GM12878 (cell line): ENCODE measurements around the gene CIAO2B. TPM values are rescaled to one million over a fixed set of nuclear protein-coding genes. Genes with fewer than 3 reads are reported as not detected.
A peak's percentile ranks its signal among the peaks of the same experiment; 100 is the strongest.

Experiments used
- ATAC-seq: fragments of 200-7000 bp; cut with Tn5 transposase; 3 replicates; pipeline ENCODE4 v1.9.1; 2020; ENCODE audit warnings: mild to moderate bottlenecking, moderate library complexity
- BruUV-seq: library from RNA; stranded (reverse); fragments of 400-500 nt; replicated peaks from 2 replicates; lab custom pipeline; 2021; lab: Mats Ljungman, UMichigan
- CTCF ChIA-PET: fragments of 300-600 bp; sonication (Branson Sonifier 250); formaldehyde crosslinking; extraction: SDS; loops from one replicate; lab custom pipeline; 2021; ENCODE audit warnings: inconsistent platforms; lab: Yijun Ruan, JAX
- POLR2A ChIA-PET: fragments of 350-600 bp; formaldehyde crosslinking; extraction: SDS; loops from one replicate; lab custom pipeline; 2021; ENCODE audit warnings: inconsistent platforms; lab: Charles Lee
- RAD21 ChIA-PET: fragments of 300-600 bp; sonication (Branson Sonifier 250); formaldehyde crosslinking; loops from one replicate; lab custom pipeline; 2023; ENCODE audit warnings: antibody characterized with exemption; ENCODE audit not compliant: unreplicated experiment; lab: Charles Lee
- SMC1A ChIA-PET: fragments of 300-600 bp; sonication (Branson Sonifier 250); formaldehyde crosslinking; loops from one replicate; lab custom pipeline; 2023; ENCODE audit not compliant: unreplicated experiment, uncharacterized antibody; lab: Charles Lee
- DNase-seq: peaks from one replicate; pipeline ENCODE4 v3.0.0-alpha.2; 2011; ENCODE audit warnings: low read depth, low spot score
- FAIRE-seq: peaks from 3 replicates; lab custom pipeline; 2011; peaks lifted over from hg19 to GRCh38; lab: Jason Lieb, UNC
- H2AFZ ChIP-seq: 2 replicates; pipeline ENCODE4 v1.6.0; 2011; ENCODE audit warnings: low read depth, low read length, control low read depth; ENCODE audit not compliant: control insufficient read depth
- H3K27ac ChIP-seq: 2 replicates; pipeline ENCODE4 v1.5.1; 2011; ENCODE audit warnings: control low read depth; ENCODE audit not compliant: control insufficient read depth, insufficient read depth
- H3K27me3 ChIP-seq, 2 experiments: replicated peaks in 1 of 2; 2 replicates each; pipeline versions ENCODE4 v1.6.0 to v1.6.1; 2011; ENCODE audit warnings: low read length in 1 of 2; ENCODE audit not compliant: control insufficient read depth in 2 of 2, insufficient read depth in 2 of 2
- H3K36me3 ChIP-seq, 2 experiments: 2 replicates each; pipeline ENCODE4 v1.5.1; 2011; ENCODE audit warnings: low read length in 1 of 2; ENCODE audit not compliant: control insufficient read depth in 2 of 2, insufficient read depth in 2 of 2
- H3K4me1 ChIP-seq: 2 replicates; pipeline ENCODE4 v1.6.1; 2011; ENCODE audit warnings: mild to moderate bottlenecking, low read length, moderate library complexity, mixed read lengths; ENCODE audit not compliant: control insufficient read depth, insufficient read depth
- H3K4me2 ChIP-seq: 2 replicates; pipeline ENCODE4 v1.6.0; 2011; ENCODE audit warnings: control low read depth; ENCODE audit not compliant: control insufficient read depth, insufficient read depth
- H3K4me3 ChIP-seq: fragments of 200-600 bp; sonication (generic); 2 replicates; pipeline ENCODE4 v1.5.1; 2016
- H3K79me2 ChIP-seq: 2 replicates; pipeline ENCODE4 v1.6.0; 2011; ENCODE audit warnings: low read length; ENCODE audit not compliant: control insufficient read depth, insufficient read depth
- H3K9ac ChIP-seq: 2 replicates; pipeline ENCODE4 v1.8.0; 2011; ENCODE audit warnings: low read length, control low read depth, mixed read lengths; ENCODE audit not compliant: control insufficient read depth, insufficient read depth
- H3K9me3 ChIP-seq: replicated peaks from 3 replicates; pipeline ENCODE4 v1.5.1; 2011; ENCODE audit warnings: mild to moderate bottlenecking, low read length; ENCODE audit not compliant: control insufficient read depth, insufficient read depth
- H4K20me1 ChIP-seq: 2 replicates; pipeline ENCODE4 v1.6.0; 2011; ENCODE audit not compliant: control insufficient read depth, insufficient read depth
- ATF3 ChIP-seq: IDR thresholded peaks from 2 replicates; pipeline ENCODE4 v1.6.1; 2011; ENCODE audit warnings: low read depth, mild to moderate bottlenecking, low read length, moderate library complexity, borderline replicate concordance; ENCODE audit errors: extremely low read depth
- ATF7 ChIP-seq: fragments of 450-650 bp; IDR thresholded peaks from 2 replicates; pipeline ENCODE4 v1.6.1; 2016; ENCODE audit warnings: low read depth, mild to moderate bottlenecking
- FOXM1 ChIP-seq: IDR thresholded peaks from 2 replicates; pipeline ENCODE4 v1.6.1; 2012; ENCODE audit warnings: low read depth, mild to moderate bottlenecking, inconsistent platforms, low read length, moderate library complexity
- HDGF ChIP-seq: fragments of 450-650 bp; IDR thresholded peaks from 2 replicates; pipeline ENCODE4 v1.6.1; 2016; ENCODE audit warnings: antibody characterized with exemption
- IKZF1 ChIP-seq: fragments of 450-650 bp; conservative IDR thresholded peaks from 2 replicates; pipeline ENCODE4 v1.6.1; 2017; ENCODE audit warnings: antibody characterized with exemption, mild to moderate bottlenecking
- JUNB ChIP-seq: IDR thresholded peaks from 2 replicates; pipeline ENCODE4 v1.6.1; 2016; ENCODE audit warnings: antibody characterized with exemption, mild to moderate bottlenecking
- KDM1A ChIP-seq: fragments of 200-600 bp; sonication (generic); IDR thresholded peaks from 2 replicates; pipeline ENCODE4 v1.6.1; 2016; ENCODE audit warnings: borderline replicate concordance
- MXI1 ChIP-seq: fragments of 150-350 bp; IDR thresholded peaks from 2 replicates; pipeline ENCODE4 v1.6.1; 2011; ENCODE audit warnings: low read depth, mild to moderate bottlenecking, inconsistent platforms, low read length, improper control_type of control experiment
- NFXL1 ChIP-seq: fragments of 450-650 bp; IDR thresholded peaks from 2 replicates; pipeline ENCODE4 v1.6.1; 2017; ENCODE audit warnings: antibody characterized with exemption, mild to moderate bottlenecking, borderline replicate concordance
- NR2F1 ChIP-seq: fragments of 450-650 bp; conservative IDR thresholded peaks from 2 replicates; pipeline ENCODE4 v1.6.1; 2017; ENCODE audit warnings: mild to moderate bottlenecking
- PAX8 ChIP-seq: fragments of 450-650 bp; IDR thresholded peaks from 2 replicates; pipeline ENCODE4 v1.6.1; 2017; ENCODE audit warnings: mild to moderate bottlenecking, moderate library complexity
- PKNOX1 ChIP-seq: fragments of 450-650 bp; IDR thresholded peaks from 2 replicates; pipeline ENCODE4 v1.6.1; 2016; ENCODE audit warnings: mild to moderate bottlenecking
- RCOR1 ChIP-seq: conservative IDR thresholded peaks from 2 replicates; pipeline ENCODE4 v1.6.1; 2012; ENCODE audit warnings: low read depth, low read length, improper control_type of control experiment
- SP1 ChIP-seq: IDR thresholded peaks from one replicate; pipeline ENCODE4 v1.6.1; 2011; ENCODE audit warnings: low read depth, low read length
- SUPT20H ChIP-seq: IDR thresholded peaks from 2 replicates; pipeline ENCODE4 v1.6.1; 2011; ENCODE audit warnings: low read depth, mild to moderate bottlenecking, low read length, moderate library complexity, borderline replicate concordance; ENCODE audit not compliant: control insufficient read depth
- TCF12 ChIP-seq: IDR thresholded peaks from 2 replicates; pipeline ENCODE4 v1.6.1; 2011; ENCODE audit warnings: low read depth, mild to moderate bottlenecking, low read length
- ZBTB33 ChIP-seq: fragments of 450-650 bp; IDR thresholded peaks from 2 replicates; pipeline ENCODE4 v1.6.1; 2017; ENCODE audit warnings: mild to moderate bottlenecking
- WGBS: methylation state at CpG from one replicate; pipeline ENCODE4 v1.1.6; 2016; ENCODE audit warnings: low lambda C conversion rate; ENCODE audit not compliant: insufficient replicate concordance, insufficient coverage; ENCODE audit errors: missing lambda C conversion rate; 5-methylcytosine and 5-hydroxymethylcytosine counted together
- in situ Hi-C: fragments of 300-500 bp; cut with MboI; formaldehyde crosslinking; loops from 9 replicates; pipeline ENCODE4 v1.14.3; 2018; ENCODE audit warnings: mixed read lengths
- intact Hi-C: fragments of 100-400 bp; cut with micrococcal nuclease; formaldehyde crosslinking; loops from one replicate; pipeline ENCODE4 v1.14.2; 2022; ENCODE audit not compliant: unreplicated experiment
- polyA plus RNA-seq, 11 experiments: library from polyadenylated mRNA; depleted of rRNA in 4 of 11; unstranded in 6 of 11; stranded (reverse) in 5 of 11; fragments of >200 nt; fragmentation: Nextera tagmentation in 4 of 11; fragmentation: Illumina TruSeq in 1 of 11; extraction: Ambion mirVana in 4 of 11; extraction: Trizol in 1 of 11; gene quantifications; 1 replicate in 1 of 11; 2 replicates in 10 of 11; pipeline versions ENCODE4 v1.2.1 to v1.2.3, GENCODE V29; 2011 to 2016; ENCODE audit warnings: inconsistent platforms in 2 of 11, missing spikeins in 2 of 11, low read depth in 1 of 11
- total RNA-seq, 4 experiments: library from RNA; depleted of rRNA in 3 of 4; stranded (reverse); fragments of >200 nt in 3 of 4; fragmentation: Illumina TruSeq in 1 of 4; extraction: Trizol in 1 of 4; gene quantifications; 2 replicates each; pipeline versions ENCODE4 v1.2.1 to v1.2.3, GENCODE V29; 2013 to 2021

Gene CIAO2B
- total and polyA plus RNA-seq, 10 of the 15 experiments (the other 5 are each of a cell fraction or from before 2014, with no cell fraction given) = 76.4 to 241 (median 138) TPM

- peak; percentile 10 for ATAC-seq
- Histone ChIP-seq H4K20me1 (no peaks in the 10 kb centered on the region), H3K27me3 (no peaks in the 10 kb centered on the region; a peak in 2 of 4 replicates), H3K9ac (no peak overlapping the region), H3K4me2 (no peak overlapping the region)
- ChIA-PET RAD21 (interaction anchor here (1.2 kb wide), 1 partner anchor 11 kb away, joined by 3 read pairs; no protein-coding TSS in a partner anchor), SMC1A (no interaction called here)
- intact Hi-C loops = no loop called here
- no peak for FAIRE-seq
- WGBS = 45% methylated on average over 14 of the region's 14 CpGs
- TF ChIP-seq ZBTB33 = no peak
- TF ChIP-seq SP1 = no peak
- TF ChIP-seq TCF12 = no peak
- TF ChIP-seq ATF7 = no peak
- TF ChIP-seq IKZF1 = no peak
- no peak for TF ChIP-seq HDGF
- TF ChIP-seq PKNOX1 = no peak
- TF ChIP-seq ATF3 = no peak
- no peak for TF ChIP-seq FOXM1
- TF ChIP-seq SUPT20H = no peak
- no peak for TF ChIP-seq PAX8
- no peak for TF ChIP-seq RCOR1
- no peak for TF ChIP-seq KDM1A
- TF ChIP-seq MXI1 = no peak
- no peak for TF ChIP-seq NFXL1
- no peak for TF ChIP-seq JUNB
- no peak for TF ChIP-seq NR2F1
- TF ChIP-seq, all 136 proteins: peak for 0
- in situ Hi-C loops = no loop called here
- no peaks in the 10 kb centered on the region for H3K79me2 ChIP-seq
- no peaks in the 10 kb centered on the region for H3K9me3 ChIP-seq
- CTCF ChIA-PET = interaction anchor here (1.2 to 2.2 kb wide), 3 partner anchors 11 to 18 kb away, joined by 3 to 7 read pairs (median 4); partner anchors contain the start of gene RRAD
- H3K4me1 ChIP-seq = peaks cover 4% of the 10 kb centered on the region; the same call in 1 of the 2 replicates
- no peaks in the 10 kb centered on the region for H3K36me3 ChIP-seq
- H3K4me3 ChIP-seq = no peak overlapping the region
- DNase-seq = no peak
- POLR2A ChIA-PET = interaction anchor here (0.6 kb wide), 1 partner anchor 243 kb away, joined by 3 read pairs; no protein-coding TSS in a partner anchor
- BruUV-seq = no TSS peak
- H3K27ac ChIP-seq = no peak overlapping the region
- H2AFZ ChIP-seq = no peak overlapping the region
Observed at GRCh38 chr16:66910175-66910940, 23.8 kb downstream of the CIAO2B start.
